ENCODE results near the gene ZP1.
"Not testable (repeated sequence)": the region's sequence is repeated elsewhere in the genome, so short reads cannot be mapped to it uniquely, and the experiment has no call there.

ZP1 gene, protein sequence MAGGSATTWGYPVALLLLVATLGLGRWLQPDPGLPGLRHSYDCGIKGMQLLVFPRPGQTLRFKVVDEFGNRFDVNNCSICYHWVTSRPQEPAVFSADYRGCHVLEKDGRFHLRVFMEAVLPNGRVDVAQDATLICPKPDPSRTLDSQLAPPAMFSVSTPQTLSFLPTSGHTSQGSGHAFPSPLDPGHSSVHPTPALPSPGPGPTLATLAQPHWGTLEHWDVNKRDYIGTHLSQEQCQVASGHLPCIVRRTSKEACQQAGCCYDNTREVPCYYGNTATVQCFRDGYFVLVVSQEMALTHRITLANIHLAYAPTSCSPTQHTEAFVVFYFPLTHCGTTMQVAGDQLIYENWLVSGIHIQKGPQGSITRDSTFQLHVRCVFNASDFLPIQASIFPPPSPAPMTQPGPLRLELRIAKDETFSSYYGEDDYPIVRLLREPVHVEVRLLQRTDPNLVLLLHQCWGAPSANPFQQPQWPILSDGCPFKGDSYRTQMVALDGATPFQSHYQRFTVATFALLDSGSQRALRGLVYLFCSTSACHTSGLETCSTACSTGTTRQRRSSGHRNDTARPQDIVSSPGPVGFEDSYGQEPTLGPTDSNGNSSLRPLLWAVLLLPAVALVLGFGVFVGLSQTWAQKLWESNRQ

DNA sequence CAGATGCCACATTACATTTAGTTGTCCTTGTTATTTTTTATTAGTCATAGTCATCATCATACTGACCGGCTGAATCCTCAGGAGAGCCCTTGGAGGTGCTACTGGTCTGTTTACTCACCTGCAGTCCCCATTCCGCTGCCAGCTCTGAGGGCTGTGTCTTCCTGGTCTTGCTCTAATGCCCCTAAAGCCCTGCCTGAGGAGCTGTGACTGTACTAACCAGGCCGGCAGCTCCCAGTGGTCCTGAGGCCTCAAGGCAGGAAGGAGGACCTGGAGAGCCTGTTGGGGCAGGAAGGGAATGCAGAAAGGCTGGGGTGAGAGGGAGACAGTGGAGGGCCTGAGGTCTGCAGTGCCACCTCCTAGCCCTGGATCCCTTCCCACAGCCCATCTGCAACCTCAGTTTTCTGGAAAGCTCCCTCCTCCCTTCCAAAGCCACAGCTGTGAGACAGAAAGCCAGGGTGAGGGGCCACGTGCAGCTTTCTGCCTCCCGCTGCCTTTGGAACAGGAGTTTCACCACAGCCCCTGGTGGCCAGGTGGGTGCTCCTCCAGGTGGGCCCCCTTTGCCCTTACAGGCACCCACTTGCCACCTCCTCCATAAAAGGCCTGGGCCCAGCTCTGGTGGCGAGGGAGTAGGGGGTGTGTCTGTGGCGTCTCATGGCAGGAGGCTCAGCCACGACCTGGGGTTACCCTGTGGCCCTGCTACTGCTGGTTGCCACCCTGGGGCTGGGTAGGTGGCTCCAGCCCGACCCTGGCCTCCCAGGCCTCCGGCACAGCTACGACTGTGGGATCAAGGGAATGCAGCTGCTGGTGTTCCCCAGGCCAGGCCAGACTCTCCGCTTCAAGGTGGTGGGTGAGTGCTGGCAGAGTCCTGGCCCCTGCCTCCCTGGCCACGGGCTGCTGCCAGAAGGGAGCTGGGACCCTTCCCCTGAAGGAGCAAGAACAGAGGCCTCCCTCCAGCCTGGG, at the start of gene ZP1:
Gene ZP1 (plus strand): TSS at position 632 of the 960 bp plus-strand sequence. CDS start 20 bp downstream, at position 652.
- DNase-seq (ENCODE audit: low read depth): no peak

DNA sequence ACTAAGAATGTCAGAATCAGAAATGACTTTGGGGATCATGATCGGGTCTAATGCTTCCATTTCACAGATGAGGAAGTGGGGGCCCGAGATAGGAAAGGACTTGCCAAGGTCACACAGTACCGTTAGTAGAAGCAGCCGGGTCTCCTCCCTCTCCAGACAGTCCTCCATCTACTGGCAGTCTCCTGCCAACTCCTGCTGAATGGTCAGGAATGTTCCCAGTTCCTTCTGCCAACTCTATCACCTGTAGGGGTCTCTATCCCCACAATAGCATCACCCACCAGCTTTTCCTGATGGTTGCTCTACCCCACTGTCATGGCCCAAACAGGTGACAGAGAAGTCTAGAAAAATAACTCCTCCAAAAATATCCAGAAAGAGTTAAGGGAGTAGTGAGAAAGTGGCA, 49.3 kb upstream of the ZP1 start:
- DNase-seq (ENCODE audit: low read depth): no peak

DNA sequence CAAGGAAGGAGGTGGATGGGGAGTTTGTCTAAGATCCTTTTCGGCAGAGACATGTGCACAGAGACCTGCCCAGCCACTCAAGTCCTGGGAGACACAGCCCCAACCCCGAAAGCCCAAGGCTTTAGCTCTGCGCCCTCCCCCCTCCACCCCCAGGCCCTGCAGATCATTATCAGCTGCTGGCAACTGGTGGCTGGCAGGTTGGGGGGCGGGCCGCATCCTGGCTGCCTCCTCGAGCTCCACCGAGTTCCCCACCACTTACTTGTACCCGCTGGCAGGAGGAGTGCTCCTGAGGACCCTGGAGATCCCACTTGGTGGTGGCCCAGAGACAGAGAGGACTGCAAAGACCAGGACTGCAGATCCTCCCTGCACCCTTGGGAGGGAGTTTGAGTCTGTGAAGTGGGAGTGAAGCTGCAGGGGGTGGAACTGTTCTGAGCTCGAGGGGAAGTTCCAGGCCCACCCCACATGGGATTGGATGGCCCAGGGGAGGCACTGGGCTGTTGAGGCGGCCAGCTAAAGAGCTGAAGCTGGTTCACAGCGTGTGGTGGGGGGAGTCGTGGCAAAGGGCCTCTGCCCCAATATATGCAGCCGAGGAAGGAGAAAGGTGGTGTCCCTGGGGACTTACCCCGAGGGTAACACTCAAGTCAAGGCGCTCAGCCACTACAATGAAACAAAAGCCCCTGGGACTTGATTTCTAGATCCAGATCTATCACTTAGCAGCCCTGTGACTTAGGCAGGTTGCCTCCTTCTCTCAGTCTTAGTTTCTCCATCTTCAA, 45.3 kb upstream of the ZP1 start:
- no peak for DNase-seq (ENCODE audit: low read depth)

DNA sequence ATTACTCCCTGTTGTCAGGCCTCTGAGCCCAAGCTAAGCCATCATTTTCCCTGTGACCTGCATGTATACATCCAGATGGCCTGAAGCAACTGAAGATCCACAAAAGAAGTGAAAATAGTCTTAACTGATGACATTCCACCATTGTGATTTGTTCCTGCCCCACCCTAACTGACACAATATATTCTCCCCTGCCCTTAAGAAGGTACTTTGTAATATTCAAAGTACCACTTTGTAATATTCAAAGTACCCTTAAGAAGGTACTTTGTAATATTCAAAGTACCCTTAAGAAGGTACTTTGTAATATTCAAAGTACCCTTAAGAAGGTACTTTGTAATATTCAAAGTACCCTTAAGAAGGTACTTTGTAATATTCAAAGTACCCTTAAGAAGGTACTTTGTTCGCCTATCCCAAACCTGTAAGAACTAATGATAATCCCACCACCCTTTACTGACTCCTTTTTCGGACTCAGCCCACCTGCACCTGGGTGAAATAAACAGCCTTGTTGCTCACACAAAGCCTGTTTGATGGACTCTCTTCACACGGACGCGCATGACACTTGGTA, 43.5 kb upstream of the ZP1 start:
- DNase-seq (ENCODE audit: low read depth): not testable (repeated sequence)

DNA sequence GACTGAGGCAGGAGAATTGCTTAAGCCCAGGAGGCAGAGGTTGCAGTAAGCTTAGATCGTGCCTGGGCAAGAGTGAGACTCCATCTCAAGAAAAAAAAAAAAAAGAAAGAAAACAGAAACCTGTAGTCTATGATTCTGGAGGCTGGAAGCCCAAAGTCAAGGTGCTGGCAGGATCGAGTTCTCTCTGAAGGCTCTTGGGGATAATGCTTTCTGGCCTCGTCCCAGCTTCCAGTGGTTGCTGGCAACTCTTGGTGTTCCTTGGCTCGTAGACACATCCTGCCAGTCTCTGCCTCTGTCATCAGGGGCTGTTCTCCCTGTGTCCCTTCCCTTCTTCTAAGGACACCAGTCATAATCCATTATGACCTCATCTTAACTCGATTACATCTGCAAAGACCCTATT, 42.2 kb upstream of the ZP1 start:
- no peak for DNase-seq (ENCODE audit: low read depth)

DNA sequence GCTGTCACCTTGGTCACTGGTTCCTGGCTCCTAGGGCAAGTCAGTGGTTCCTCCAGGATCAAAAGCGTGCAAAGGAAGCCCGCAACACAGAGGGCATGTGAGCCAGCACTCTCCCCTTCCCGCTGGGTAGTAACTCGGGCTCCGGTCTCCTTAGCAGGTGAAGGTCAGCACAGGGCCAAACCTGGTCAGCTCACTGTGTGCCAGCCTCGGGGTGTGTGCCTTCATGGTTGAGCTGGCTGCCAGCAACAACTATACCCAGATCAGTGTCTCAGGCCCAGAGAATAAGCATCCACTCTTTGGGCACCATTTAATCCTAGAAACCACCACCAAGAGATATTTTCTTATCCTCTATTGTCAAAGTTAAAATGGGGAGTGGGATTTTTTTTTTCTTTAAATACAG, 41.6 kb upstream of the ZP1 start:
- no peak for DNase-seq (ENCODE audit: low read depth)

DNA sequence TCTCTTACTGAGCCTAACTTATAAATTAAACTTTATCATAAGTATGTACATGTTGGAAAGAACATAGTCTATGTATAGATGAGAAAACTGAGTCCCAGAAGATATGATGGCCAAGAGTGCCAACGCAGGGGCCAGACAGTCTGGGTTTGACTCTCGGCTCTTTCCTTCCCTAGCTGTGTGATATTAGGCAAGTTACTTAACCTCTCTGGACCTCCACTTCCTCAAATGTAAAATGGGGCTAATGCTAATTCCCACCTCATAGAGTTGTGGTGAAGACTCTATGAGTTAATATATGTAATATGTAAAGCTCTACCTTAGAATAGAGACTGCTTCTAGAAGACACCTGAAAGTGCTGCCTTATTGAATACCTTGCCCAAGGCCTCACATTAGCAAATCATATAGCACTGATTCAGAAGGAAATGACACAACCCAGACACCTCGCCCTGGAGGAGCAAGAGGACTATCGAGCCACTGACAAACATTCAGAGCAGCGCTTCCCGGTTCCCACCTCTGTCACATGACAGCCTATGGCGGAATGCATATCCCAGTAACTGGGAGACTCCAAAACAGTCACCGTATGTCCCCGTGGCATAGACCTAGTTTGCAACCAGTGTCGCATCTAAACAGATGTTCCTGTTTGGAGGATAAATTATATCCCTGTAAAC, 36.7 kb upstream of the ZP1 start:
- no peak for DNase-seq (ENCODE audit: low read depth)

DNA sequence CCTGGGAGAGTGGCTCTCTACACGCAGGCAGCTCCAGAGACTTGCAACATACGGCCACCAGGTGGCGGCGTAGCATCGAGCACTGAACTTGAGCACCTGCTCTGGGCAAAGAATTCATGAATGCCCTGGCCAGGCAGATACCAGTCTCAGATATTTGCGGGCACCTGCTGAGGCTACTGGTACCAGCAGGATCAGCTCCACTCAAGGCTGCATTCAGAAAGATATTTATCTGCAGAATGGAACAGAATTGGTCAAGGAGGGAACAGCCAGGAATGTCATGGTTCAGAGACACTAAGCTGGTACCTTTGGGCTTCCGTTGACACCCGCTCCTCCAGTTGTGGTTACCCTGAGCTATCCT, 36.2 kb upstream of the ZP1 start:
- peak; percentile 71 for DNase-seq (ENCODE audit: low read depth)

DNA sequence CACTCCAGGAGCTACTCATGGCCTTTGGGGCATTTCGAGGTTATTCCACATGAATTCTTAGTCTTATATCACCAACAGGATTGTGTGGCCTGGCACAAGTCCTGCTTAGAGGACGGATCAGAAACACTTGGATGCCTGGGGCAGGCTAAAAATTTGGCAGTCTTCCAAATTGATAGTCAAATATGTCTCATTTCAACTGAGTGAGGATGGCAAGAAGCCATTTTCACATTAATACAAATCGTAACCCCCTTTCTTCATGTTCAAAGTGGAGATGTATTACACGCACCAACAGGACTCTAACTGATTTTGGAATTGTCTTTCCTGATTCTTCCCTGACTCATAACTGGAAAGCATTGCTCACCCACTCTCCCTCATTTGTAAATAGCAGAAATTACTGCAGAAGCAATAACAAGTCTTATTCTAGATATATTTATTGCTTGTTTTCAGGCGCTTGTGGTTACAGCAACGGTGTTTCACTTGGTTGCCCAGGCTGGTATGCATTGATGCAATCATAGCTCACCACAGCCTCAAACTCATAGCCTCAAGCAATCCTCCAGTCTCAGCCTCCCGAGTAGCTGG, 35.8 kb upstream of the ZP1 start:
- DNase-seq (ENCODE audit: low read depth): peak; percentile 92

DNA sequence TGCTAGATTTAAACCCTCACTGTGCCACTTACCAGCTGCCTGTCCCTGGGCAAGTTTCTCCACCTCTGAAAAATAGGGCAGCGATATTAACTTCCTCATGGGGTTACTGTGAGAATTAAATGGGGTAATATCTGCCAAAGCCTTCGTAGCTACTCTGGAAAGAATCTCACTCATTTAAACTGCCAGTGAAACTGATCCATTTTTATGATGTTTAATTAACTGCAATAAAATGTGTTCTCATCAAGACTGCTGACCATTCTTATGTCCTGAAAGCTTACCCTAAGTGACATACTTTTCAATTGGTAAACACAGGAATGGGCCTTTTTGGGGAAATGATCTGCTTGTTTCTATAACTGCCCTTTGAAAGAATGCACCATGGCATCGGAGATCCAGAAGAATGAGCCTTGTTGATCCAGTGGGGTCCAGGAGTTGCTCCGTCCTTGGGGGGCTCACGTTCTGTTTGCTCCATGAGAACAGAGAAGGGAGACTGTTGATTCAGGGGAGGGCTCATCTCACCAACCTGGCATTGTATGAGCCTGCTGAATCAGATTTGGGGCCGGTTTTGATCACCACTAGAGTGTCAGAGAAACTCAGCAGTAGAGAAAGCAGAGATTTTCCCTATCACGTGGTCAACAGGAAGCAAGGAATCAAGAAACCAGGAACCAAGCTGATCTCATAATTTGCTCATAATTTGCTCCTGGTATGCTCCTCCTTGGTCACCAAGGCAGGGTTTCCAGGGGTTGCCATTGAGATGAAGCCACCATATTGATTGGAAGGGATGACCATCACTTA, 32.4 kb upstream of the ZP1 start:
- no peak for DNase-seq (ENCODE audit: low read depth)

DNA sequence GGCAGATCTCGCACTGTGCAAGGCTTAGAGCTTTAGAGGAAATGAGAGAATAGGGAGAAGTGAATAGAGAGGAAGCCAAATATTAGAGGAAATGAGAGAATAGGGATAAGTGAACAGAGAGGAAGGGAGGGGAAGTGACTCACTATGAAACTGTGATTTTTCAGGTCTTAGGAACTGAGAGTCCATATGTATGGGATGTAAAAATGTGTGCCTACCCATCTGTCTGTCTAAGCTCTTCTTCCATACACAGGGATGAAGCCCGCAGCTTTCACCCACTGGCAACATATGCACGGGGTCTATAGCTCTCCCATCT, 31.9 kb upstream of the ZP1 start:
- DNase-seq (ENCODE audit: low read depth): no peak

DNA sequence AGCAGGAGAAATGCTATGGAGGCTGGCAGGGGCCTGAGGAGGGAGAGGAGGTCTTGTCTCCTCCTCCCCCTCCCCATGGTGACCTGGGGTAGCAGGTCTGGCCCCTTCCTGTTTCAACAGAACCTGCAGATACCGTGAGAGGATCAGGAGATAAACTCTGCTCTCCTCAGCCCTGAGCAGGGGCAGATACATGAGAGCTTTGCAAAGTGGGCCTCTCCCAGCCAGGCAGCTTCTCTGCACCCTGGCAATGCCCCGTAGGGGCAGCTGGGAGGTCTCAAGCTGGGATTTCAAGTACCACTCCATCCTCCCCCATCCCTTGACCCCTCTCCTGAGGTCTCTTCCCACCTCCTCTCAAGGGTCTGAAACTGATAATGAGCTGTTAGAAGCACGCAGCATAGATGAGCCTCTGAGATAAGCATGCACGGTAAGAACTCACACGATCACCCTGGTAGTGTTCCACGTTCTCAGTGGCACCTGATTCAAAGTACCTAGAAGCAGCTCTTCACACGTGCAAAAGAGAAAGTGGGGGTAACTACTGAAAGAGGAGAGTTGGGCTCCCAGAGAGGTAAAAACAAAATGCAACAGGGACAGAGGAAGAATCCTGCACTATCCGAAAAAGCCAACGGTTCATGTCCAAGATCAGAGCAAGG, 30.4 kb upstream of the ZP1 start:
- no peak for DNase-seq (ENCODE audit: low read depth)

DNA sequence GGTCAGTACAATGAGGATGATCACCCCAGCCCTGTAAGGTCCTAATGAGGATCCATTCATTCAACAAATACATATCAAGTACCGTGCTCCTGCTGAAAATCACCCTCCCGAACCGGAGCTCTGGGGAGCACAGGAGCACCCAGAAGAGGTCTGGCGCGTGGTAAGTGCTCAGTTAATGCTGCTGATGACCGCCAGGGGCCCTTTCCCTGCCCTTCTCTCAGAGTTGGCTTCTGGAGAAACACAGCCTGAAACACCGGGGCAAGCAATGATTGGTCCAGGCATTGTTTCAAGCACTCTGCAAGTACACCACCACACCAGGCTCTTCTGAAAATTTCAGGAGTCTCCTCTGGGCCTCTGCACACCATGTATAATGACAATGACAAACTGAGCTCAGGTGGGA, 29.2 kb upstream of the ZP1 start:
- peak; percentile 29 for DNase-seq (ENCODE audit: low read depth)

DNA sequence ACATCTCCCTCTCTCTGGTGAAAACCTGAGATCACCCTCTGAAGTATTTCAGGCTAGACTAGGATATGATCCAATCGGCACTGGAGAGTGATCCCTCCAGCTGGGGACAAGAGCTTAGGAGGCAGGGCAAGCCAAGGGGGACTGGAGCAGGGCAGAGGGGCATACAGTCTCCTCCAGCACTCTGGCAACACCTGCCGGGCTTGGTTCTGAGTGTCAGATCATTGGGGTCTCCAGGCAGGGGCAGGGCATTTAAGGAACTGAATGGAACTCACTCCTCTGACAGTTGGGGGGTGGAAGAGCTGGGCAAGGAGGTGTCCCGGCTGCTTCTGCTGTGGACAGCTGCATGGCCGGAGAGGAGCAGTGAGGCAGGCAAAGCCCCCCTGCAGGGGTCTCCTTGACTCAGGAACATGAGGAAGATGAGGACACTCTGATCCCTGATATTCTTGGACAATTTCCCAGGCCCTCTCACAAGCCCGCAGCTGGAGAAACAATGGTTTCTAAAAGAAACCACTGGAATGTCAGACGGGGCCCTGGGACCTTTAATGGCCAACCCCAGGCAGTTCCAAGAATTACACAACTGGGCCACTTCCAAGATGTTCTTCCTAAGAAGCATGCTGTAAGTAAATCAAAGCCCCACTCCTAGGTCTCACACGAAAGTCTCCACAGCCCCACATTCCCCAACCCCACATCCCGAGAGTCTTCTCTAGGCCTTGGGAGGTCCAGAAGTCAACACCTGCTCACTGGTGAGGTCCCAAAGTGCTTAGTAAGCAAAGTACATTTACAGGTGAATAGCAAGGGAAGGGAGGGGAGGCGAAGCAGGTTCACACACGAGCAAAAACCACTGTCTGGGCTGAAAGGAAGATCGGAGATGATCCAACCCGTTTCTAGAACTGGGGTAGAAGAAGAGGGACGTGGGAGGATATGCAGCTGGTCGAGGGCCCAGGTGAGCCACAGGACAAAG, 26.6 kb upstream of the ZP1 start:
- peak; percentile 89 for DNase-seq (ENCODE audit: low read depth)

DNA sequence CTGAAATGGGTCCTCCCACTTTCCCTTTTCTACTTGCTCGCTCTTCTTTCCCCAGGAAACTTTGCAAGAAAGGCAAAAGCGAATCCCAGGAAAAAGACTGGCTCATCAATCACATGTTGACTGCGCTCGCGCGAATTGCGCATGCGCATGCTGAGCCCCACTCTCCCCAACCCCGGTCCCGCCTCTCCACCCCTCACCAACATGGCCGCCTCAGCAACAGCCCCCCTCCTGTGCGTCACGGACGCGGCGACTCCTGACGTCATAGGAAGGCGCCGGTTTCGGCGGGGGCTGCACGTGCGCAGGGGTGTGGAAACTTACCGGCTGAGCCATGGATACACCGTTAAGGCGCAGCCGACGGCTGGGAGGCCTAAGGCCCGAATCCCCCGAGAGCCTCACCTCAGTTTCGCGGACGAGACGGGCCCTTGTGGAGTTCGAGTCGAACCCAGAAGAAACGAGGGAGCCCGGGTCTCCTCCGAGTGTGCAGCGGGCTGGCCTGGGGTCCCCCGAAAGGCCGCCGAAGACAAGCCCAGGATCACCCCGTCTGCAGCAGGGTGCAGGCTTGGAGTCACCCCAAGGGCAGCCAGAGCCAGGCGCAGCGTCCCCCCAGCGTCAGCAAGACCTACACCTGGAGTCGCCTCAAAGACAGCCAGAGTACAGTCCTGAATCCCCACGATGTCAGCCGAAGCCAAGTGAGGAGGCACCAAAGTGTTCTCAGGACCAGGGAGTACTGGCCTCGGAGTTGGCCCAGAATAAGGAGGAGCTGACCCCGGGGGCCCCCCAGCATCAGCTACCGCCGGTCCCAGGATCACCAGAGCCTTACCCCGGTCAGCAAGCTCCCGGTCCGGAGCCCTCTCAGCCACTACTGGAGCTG, 25.3 kb upstream of the ZP1 start, which contains the start of gene CCDC86:
Gene CCDC86 (plus strand): TSS at position 317 of the 871 bp plus-strand sequence. CDS start 12 bp downstream, at position 329.
- peak; percentile 92 for DNase-seq (ENCODE audit: low read depth)

DNA sequence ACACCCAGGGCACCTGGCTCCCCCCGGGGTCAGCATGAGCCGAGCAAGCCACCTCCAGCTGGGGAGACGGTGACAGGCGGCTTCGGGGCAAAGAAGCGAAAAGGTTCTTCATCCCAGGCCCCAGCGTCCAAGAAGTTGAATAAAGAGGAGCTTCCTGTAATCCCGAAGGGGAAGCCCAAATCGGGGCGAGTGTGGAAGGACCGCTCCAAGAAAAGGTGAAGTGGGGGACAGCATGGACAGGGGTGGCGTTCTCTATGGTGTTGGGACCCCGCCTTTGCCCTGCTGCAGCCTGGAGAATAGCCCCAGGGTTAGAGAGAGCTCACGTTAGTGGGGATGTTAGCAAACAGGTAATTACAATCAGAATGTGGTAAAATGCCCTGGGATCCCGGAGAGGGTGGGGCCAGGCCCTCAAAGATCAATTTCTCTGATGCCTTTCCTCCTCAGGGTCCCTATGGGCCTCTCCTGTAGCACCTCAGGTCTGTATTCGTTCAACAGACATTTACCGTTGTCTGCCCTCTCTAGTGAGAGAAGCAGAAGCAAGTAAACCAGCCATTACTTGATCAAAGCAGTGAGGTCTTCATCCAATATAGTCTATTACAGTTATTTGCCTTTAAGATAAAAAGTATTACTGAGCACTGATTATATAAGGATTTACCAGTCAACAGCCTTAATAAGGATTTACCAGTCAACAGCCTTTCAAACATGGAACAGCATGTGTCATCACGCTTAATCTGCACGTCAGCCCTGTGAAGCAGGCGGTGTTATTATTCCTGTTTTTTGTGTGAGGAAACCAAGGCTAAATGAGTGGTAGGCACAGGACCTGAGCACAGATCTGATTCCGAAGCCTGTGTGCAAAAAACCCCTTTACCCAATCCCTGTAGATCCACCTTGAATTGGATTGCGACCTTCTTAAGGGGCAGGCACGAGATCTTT, 24.4 kb upstream of the ZP1 start:
- peak; percentile 55 for DNase-seq (ENCODE audit: low read depth)

Data from amniotic epithelial cell (primary cell).